ENCODE measurements around the gene UBE2E1.
"Not testable (repeated sequence)": the region's sequence is repeated elsewhere in the genome, so short reads cannot be mapped to it uniquely, and the experiment has no call there.

Gene UBE2E1

GRCh38 chr3:23913873-23914743 is 108.4 kb downstream of the UBE2E1 start:
- DNase-seq (ENCODE audit: low read depth): no peak
- H3K4me3 ChIP-seq (ENCODE audit: low read depth, low read length): no peak overlapping the region
- no peak for TF ChIP-seq CTCF (conservative IDR thresholded peaks at IDR 0.05; ENCODE audit: low read depth, low read length)

DNA sequence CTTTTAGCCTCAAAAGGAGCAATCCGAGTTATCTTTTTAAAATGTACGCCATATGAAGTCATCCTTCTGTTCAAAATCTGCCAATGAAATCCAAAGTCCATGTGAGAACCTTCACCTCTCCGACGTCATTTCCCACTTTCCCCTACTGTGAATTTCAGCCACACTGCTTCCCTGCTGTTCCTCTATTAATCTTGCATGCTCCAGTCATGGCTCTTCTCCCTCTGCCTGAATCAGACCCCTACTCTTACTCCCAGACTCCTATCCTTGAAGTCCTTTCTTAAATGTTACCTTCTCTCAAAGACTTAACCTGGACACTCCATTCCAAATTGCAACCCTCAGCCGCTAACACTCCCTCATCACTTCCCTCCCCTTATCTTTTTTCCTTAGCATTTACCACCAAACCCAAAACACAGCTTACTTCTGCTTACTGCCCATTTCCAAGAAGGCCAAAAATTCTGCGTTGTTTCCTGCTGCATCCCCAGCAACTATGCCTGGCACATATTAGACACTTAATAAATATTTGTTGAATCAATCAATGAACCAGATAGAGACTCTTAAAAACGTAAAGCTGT is 109.9 kb downstream of the UBE2E1 start:
- TF ChIP-seq CTCF (conservative IDR thresholded peaks at IDR 0.05; ENCODE audit: low read depth, low read length): no peak
- DNase-seq (ENCODE audit: low read depth): peak; percentile 86
- peak overlapping the region; percentile 99 for H3K4me3 ChIP-seq (ENCODE audit: low read depth, low read length)

- no peak for TF ChIP-seq CTCF (conservative IDR thresholded peaks at IDR 0.05; ENCODE audit: low read depth, low read length)
- DNase-seq (ENCODE audit: low read depth): no peak
- peak overlapping the region; percentile 99 for H3K4me3 ChIP-seq (ENCODE audit: low read depth, low read length)
These were observed 110.6 kb downstream of the UBE2E1 start for GRCh38 chr3:23916152-23916885.

GRCh38 chr3:23916886-23917678 is 111.3 kb downstream of the UBE2E1 start, which contains the start of the genes NKIRAS1 and RPL15:
Gene NKIRAS1 (minus strand): TSS chr3:23916990. CDS start chr3:23910904, 6,086 bp downstream.
Gene RPL15 (plus strand): TSS chr3:23917132. CDS start chr3:23917860, 728 bp downstream.
- DNase-seq (ENCODE audit: low read depth): peak; percentile 98
- peak; percentile 59 for TF ChIP-seq CTCF (conservative IDR thresholded peaks at IDR 0.05; ENCODE audit: low read depth, low read length)
- H3K4me3 ChIP-seq (ENCODE audit: low read depth, low read length): peak within 1 kb of the TSS; percentile 99

- peak; percentile 50 for DNase-seq (ENCODE audit: low read depth)
- H3K4me3 ChIP-seq (ENCODE audit: low read depth, low read length): peak overlapping the region; percentile 99
These were observed 112.0 kb downstream of the UBE2E1 start for GRCh38 chr3:23917679-23918303.

DNA sequence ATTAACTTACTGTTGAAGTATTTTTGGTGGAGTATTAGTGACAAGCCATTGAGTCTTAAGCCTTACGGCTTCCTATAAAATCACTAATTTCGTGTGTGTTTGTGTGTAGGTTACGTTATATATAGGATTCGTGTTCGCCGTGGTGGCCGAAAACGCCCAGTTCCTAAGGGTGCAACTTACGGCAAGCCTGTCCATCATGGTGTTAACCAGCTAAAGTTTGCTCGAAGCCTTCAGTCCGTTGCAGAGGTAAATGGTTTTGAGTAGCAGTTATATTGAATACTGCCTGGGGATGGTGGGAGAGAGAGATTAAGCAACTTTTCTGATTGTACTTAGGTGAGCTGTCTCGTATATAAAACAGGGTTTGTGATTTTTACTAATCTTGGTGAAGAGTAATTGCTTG is 112.6 kb downstream of the UBE2E1 start:
- not testable (repeated sequence) for DNase-seq (ENCODE audit: low read depth)
- peak overlapping the region; percentile 99 for H3K4me3 ChIP-seq (ENCODE audit: low read depth, low read length)

GRCh38 chr3:23919628-23920027 is 113.9 kb downstream of the UBE2E1 start:
- no peak overlapping the region for H3K4me3 ChIP-seq (ENCODE audit: low read depth, low read length)
- no peak for TF ChIP-seq CTCF (conservative IDR thresholded peaks at IDR 0.05; ENCODE audit: low read depth, low read length)
- DNase-seq (ENCODE audit: low read depth): no peak

Measured in choroid plexus epithelial cell (primary cell).